ENCODE data around the gene TRABD.

GRCh38 chr22:50178471-50178864, 7.2 kb upstream of the TRABD start:
- TF ChIP-seq POLR2A (IDR thresholded peaks at IDR 0.05; ENCODE audit: low read length) = no peak
- TF ChIP-seq GATA1 (IDR thresholded peaks at IDR 0.05; ENCODE audit: low read depth, low read length) = no peak

Measured in erythroblast (primary cell).